HepG2 (cell line): ENCODE results near the gene LBX2. TPM values are rescaled to one million over a fixed set of nuclear protein-coding genes. Genes with fewer than 3 reads are reported as not detected.

Source experiments
- DR1 ChIP-seq: sonication (generic); formaldehyde crosslinking; IDR thresholded peaks from 2 replicates; pipeline ENCODE4 v1.8.0; 2021; ENCODE audit warnings: mild to moderate bottlenecking, missing genetic modification reagents, inconsistent platforms
- GATAD2A ChIP-seq: IDR thresholded peaks from 2 replicates; pipeline ENCODE4 v1.6.1; 2016
- GZF1 ChIP-seq: sonication (generic); formaldehyde crosslinking; IDR thresholded peaks from 2 replicates; pipeline ENCODE4 v1.5.1; 2020; ENCODE audit warnings: mild to moderate bottlenecking, missing genetic modification reagents
- KLF16 ChIP-seq, 2 experiments: sonication (generic) in 1 of 2; formaldehyde crosslinking in 1 of 2; IDR thresholded peaks; 2 replicates each; pipeline versions ENCODE4 v1.6.1 to v1.8.0; 2016 to 2023; ENCODE audit warnings: missing genetic modification reagents in 2 of 2, missing compliant biosample characterization in 1 of 2
- ONECUT2 ChIP-seq: sonication (generic); formaldehyde crosslinking; IDR thresholded peaks from 2 replicates; pipeline ENCODE4 v1.4.0; 2020; ENCODE audit warnings: missing genetic modification reagents
- PRPF4 ChIP-seq: fragments of 200-400 bp; formaldehyde crosslinking; IDR thresholded peaks from 2 replicates; pipeline ENCODE4 v1.6.1; 2016; ENCODE audit warnings: low read length, low read depth; ENCODE audit not compliant: poor library complexity, severe bottlenecking
- SPEN ChIP-seq: sonication (generic); formaldehyde crosslinking; IDR thresholded peaks from 2 replicates; pipeline ENCODE4 v1.5.1; 2020; ENCODE audit warnings: low read depth, mild to moderate bottlenecking, missing genetic modification reagents
- SRSF1 ChIP-seq: fragments of 200-400 bp; formaldehyde crosslinking; optimal IDR thresholded peaks from 2 replicates; pipeline ENCODE3; 2017; ENCODE audit warnings: mild to moderate bottlenecking, low read depth, low read length, moderate library complexity
- ZBTB3 ChIP-seq: sonication (generic); formaldehyde crosslinking; IDR thresholded peaks from 2 replicates; pipeline ENCODE4 v1.4.0; 2020; ENCODE audit warnings: low read depth, mild to moderate bottlenecking, moderate library complexity, missing genetic modification reagents, borderline replicate concordance
- ZBTB7A ChIP-seq: sonication (generic); formaldehyde crosslinking; IDR thresholded peaks from 2 replicates; pipeline ENCODE4 v1.8.0; 2022; ENCODE audit warnings: mild to moderate bottlenecking, missing genetic modification reagents
- ZBTB8A ChIP-seq: sonication (generic); formaldehyde crosslinking; IDR thresholded peaks from 2 replicates; pipeline ENCODE4 v1.4.0; 2020; ENCODE audit warnings: mild to moderate bottlenecking, low read depth, missing genetic modification reagents, borderline replicate concordance
- ZEB1 ChIP-seq: IDR thresholded peaks from 2 replicates; pipeline ENCODE4 v1.6.1; 2012; ENCODE audit warnings: mild to moderate bottlenecking, low read depth, inconsistent platforms; ENCODE audit not compliant: insufficient replicate concordance
- ZNF430 ChIP-seq: sonication (generic); formaldehyde crosslinking; IDR thresholded peaks from 2 replicates; pipeline ENCODE4 v1.9.0; 2021; ENCODE audit warnings: mild to moderate bottlenecking, missing genetic modification reagents
- ZNF44 ChIP-seq: sonication (generic); formaldehyde crosslinking; IDR thresholded peaks from 2 replicates; pipeline ENCODE4 v1.5.1; 2020; ENCODE audit warnings: mild to moderate bottlenecking, missing genetic modification reagents
- ZNF496 ChIP-seq: sonication (generic); formaldehyde crosslinking; IDR thresholded peaks from 2 replicates; pipeline ENCODE4 v1.8.1; 2023; ENCODE audit warnings: mild to moderate bottlenecking, moderate library complexity, missing genetic modification reagents; ENCODE audit not compliant: insufficient replicate concordance
- ZNF546 ChIP-seq: sonication (generic); formaldehyde crosslinking; conservative IDR thresholded peaks from 2 replicates; pipeline ENCODE4 v1.8.1; 2023; ENCODE audit warnings: mild to moderate bottlenecking, missing genetic modification reagents
- polyA plus RNA-seq, 8 experiments: library from polyadenylated mRNA; depleted of rRNA in 3 of 8; stranded (reverse) in 7 of 8; unstranded in 1 of 8; fragments of >200 nt; fragmentation: Illumina TruSeq in 4 of 8; extraction: Trizol in 4 of 8; gene quantifications; 2 replicates each; pipeline versions ENCODE4 v1.2.1 to v1.2.3, GENCODE V29; 2011 to 2016; ENCODE audit warnings: low read depth in 4 of 8, missing spikeins in 1 of 8, mixed read lengths in 1 of 8; ENCODE audit not compliant: insufficient read depth in 1 of 8
- total RNA-seq, 5 experiments: library from RNA; depleted of rRNA; stranded (reverse); fragments of >200 nt; fragmentation: Illumina TruSeq; extraction: Trizol; gene quantifications; 2 replicates each; pipeline ENCODE4 v1.2.3, GENCODE V29; 2016; ENCODE audit warnings: low read depth in 1 of 5
- TF ChIP-seq, protein P1 (sequence below): sonication (generic); formaldehyde crosslinking; conservative IDR thresholded peaks from 2 replicates; pipeline ENCODE4 v1.4.0; 2020; ENCODE audit warnings: missing genetic modification reagents
- TF ChIP-seq, protein P2 (sequence below): sonication (generic); formaldehyde crosslinking; IDR thresholded peaks from 2 replicates; pipeline ENCODE4 v1.5.1; 2020; ENCODE audit warnings: mild to moderate bottlenecking, missing genetic modification reagents, moderate library complexity
- TF ChIP-seq, protein P3 (sequence below): sonication (generic); formaldehyde crosslinking; IDR thresholded peaks from 2 replicates; pipeline ENCODE4 v1.4.0; 2020; ENCODE audit warnings: missing genetic modification reagents
- TF ChIP-seq, protein P4 (sequence below): sonication (generic); formaldehyde crosslinking; IDR thresholded peaks from 2 replicates; pipeline ENCODE4; 2020; ENCODE audit warnings: missing genetic modification reagents, mild to moderate bottlenecking, borderline replicate concordance

The LBX2 gene
- total and polyA plus RNA-seq, 2 of the 13 experiments (the other 11 are each of a cell fraction or from before 2014, with no cell fraction given), result 6.4 to 8.1 TPM

DNA sequence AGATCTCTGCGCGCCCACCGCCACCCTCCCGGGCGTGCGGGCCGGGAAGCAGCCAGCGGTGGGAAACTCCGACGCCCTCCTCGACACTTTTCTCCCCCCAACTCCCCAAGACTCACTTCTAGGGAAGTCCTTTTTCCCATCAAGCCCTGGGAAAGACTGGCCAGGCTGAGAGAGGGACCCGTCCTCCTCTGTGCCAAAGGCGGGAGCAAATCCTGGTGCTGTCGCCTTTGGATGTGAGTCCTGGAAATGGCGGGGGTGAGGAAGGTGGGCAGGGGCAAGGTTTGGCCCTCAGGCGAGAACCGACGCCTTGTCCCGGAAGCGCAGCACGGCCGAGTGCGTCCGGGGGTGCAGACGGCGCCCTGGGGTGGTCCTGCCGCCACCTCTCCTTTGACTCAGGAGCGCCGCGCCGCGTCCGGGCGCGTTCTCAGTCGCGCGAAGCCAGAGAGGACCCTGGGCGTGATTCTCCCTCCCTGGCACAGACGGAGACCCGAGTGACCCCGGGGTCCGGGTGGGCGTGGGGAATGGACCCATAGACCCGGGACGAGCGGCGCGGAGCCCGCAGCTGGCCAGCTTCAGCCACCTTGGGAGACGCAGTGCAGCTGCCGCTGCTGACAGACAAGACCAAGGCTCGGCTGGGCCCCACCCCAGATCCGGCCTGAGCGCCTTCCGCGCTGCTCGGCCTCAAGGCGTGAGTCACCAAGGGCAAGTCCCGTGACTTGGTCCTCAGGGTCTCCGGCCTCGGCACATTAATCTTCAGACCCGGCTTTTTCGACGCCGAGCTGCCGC, 3.5 kb upstream of the LBX2 start (continued):
- TF ChIP-seq, protein P1, sequence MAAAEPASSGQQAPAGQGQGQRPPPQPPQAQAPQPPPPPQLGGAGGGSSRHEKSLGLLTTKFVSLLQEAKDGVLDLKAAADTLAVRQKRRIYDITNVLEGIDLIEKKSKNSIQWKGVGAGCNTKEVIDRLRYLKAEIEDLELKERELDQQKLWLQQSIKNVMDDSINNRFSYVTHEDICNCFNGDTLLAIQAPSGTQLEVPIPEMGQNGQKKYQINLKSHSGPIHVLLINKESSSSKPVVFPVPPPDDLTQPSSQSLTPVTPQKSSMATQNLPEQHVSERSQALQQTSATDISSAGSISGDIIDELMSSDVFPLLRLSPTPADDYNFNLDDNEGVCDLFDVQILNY (CRISPR knock-in tag), result no peak
- TF ChIP-seq GZF1 (CRISPR knock-in tag), result no peak; the same call in 1 of the 2 replicates
- no peak for TF ChIP-seq ZEB1
- 0 out of 2 replicates have a peak, but pooled peaks have one; percentile 10 for TF ChIP-seq ZNF44 (CRISPR knock-in tag)
- TF ChIP-seq ZNF430 (CRISPR knock-in tag), result peak; percentile 54; the same call in 1 of the 2 replicates
- no peak; the same call in 1 of the 2 replicates for TF ChIP-seq ZNF546
- TF ChIP-seq DR1, result 0 out of 2 replicates have a peak, but pooled peaks have one; percentile 28
- TF ChIP-seq SRSF1, result peak; percentile 90
- TF ChIP-seq, protein P2, sequence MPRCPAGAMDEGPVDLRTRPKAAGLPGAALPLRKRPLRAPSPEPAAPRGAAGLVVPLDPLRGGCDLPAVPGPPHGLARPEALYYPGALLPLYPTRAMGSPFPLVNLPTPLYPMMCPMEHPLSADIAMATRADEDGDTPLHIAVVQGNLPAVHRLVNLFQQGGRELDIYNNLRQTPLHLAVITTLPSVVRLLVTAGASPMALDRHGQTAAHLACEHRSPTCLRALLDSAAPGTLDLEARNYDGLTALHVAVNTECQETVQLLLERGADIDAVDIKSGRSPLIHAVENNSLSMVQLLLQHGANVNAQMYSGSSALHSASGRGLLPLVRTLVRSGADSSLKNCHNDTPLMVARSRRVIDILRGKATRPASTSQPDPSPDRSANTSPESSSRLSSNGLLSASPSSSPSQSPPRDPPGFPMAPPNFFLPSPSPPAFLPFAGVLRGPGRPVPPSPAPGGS (CRISPR knock-in tag), result no peak
- TF ChIP-seq ZBTB3 (CRISPR knock-in tag), result 0 out of 2 replicates have a peak, but pooled peaks have one; percentile 5
- peak; percentile 98 for TF ChIP-seq ZBTB7A
- TF ChIP-seq ONECUT2 (CRISPR knock-in tag), result no peak; the same call in 1 of the 2 replicates
- peak; percentile 14; the same call in 1 of the 2 replicates for TF ChIP-seq SPEN (CRISPR knock-in tag)
- TF ChIP-seq, protein P3, sequence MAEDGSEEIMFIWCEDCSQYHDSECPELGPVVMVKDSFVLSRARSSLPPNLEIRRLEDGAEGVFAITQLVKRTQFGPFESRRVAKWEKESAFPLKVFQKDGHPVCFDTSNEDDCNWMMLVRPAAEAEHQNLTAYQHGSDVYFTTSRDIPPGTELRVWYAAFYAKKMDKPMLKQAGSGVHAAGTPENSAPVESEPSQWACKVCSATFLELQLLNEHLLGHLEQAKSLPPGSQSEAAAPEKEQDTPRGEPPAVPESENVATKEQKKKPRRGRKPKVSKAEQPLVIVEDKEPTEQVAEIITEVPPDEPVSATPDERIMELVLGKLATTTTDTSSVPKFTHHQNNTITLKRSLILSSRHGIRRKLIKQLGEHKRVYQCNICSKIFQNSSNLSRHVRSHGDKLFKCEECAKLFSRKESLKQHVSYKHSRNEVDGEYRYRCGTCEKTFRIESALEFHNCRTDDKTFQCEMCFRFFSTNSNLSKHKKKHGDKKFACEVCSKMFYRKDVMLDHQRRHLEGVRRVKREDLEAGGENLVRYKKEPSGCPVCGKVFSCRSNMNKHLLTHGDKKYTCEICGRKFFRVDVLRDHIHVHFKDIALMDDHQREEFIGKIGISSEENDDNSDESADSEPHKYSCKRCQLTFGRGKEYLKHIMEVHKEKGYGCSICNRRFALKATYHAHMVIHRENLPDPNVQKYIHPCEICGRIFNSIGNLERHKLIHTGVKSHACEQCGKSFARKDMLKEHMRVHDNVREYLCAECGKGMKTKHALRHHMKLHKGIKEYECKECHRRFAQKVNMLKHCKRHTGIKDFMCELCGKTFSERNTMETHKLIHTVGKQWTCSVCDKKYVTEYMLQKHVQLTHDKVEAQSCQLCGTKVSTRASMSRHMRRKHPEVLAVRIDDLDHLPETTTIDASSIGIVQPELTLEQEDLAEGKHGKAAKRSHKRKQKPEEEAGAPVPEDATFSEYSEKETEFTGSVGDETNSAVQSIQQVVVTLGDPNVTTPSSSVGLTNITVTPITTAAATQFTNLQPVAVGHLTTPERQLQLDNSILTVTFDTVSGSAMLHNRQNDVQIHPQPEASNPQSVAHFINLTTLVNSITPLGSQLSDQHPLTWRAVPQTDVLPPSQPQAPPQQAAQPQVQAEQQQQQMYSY (CRISPR knock-in tag), result no peak; the same call in 1 of the 2 replicates
- TF ChIP-seq GATAD2A (CRISPR knock-in tag), result peak; percentile 69
- TF ChIP-seq ZNF496, result no peak
- TF ChIP-seq KLF16 (CRISPR knock-in tag; IDR thresholded peaks at IDR 0.05), result peak in 1 of 2 experiments; percentile 23; a peak in 1 of 4 replicates
- no peak; the same call in 1 of the 2 replicates for TF ChIP-seq ZBTB8A (CRISPR knock-in tag)
- TF ChIP-seq PRPF4, result no peak
- TF ChIP-seq, protein P4, sequence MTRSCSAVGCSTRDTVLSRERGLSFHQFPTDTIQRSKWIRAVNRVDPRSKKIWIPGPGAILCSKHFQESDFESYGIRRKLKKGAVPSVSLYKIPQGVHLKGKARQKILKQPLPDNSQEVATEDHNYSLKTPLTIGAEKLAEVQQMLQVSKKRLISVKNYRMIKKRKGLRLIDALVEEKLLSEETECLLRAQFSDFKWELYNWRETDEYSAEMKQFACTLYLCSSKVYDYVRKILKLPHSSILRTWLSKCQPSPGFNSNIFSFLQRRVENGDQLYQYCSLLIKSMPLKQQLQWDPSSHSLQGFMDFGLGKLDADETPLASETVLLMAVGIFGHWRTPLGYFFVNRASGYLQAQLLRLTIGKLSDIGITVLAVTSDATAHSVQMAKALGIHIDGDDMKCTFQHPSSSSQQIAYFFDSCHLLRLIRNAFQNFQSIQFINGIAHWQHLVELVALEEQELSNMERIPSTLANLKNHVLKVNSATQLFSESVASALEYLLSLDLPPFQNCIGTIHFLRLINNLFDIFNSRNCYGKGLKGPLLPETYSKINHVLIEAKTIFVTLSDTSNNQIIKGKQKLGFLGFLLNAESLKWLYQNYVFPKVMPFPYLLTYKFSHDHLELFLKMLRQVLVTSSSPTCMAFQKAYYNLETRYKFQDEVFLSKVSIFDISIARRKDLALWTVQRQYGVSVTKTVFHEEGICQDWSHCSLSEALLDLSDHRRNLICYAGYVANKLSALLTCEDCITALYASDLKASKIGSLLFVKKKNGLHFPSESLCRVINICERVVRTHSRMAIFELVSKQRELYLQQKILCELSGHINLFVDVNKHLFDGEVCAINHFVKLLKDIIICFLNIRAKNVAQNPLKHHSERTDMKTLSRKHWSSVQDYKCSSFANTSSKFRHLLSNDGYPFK (CRISPR knock-in tag), result peak; percentile 88; the same call in 1 of the 2 replicates
